ENCODE results near the gene SLC16A9.

The SLC16A9 gene

GRCh38 chr10:59719374-59719773 lies 9.7 kb upstream of the SLC16A9 start:
- no peak for DNase-seq (ENCODE audit: extremely low read depth in 1 of 2, low read depth in 1 of 2)

GRCh38 chr10:59718257-59718656 lies 8.6 kb upstream of the SLC16A9 start:
- DNase-seq (ENCODE audit: extremely low read depth in 1 of 2, low read depth in 1 of 2): no peak

GRCh38 chr10:59713196-59713821 lies 3.7 kb upstream of the SLC16A9 start:
- no peak for DNase-seq (ENCODE audit: extremely low read depth in 1 of 2, low read depth in 1 of 2)

- DNase-seq (ENCODE audit: extremely low read depth in 1 of 2, low read depth in 1 of 2): no peak
Observed at GRCh38 chr10:59711871-59712494, 2.3 kb upstream of the SLC16A9 start.

GRCh38 chr10:59708816-59709394 lies 745 bp downstream of the SLC16A9 start:
- no peak for DNase-seq (ENCODE audit: extremely low read depth in 1 of 2, low read depth in 1 of 2)

- DNase-seq (ENCODE audit: extremely low read depth in 1 of 2, low read depth in 1 of 2): no peak
Observed at GRCh38 chr10:59706851-59707797, 2.5 kb downstream of the SLC16A9 start.

GRCh38 chr10:59705931-59706330 lies 3.7 kb downstream of the SLC16A9 start:
- no peak for DNase-seq (ENCODE audit: extremely low read depth in 1 of 2, low read depth in 1 of 2)

- DNase-seq (ENCODE audit: extremely low read depth in 1 of 2, low read depth in 1 of 2): no peak
Observed at GRCh38 chr10:59704630-59705029, 5.0 kb downstream of the SLC16A9 start.

GRCh38 chr10:59702347-59702746 lies 7.3 kb downstream of the SLC16A9 start:
- no peak for DNase-seq (ENCODE audit: extremely low read depth in 1 of 2, low read depth in 1 of 2)

- DNase-seq (ENCODE audit: extremely low read depth in 1 of 2, low read depth in 1 of 2): no peak
Observed at GRCh38 chr10:59700709-59701108, 8.9 kb downstream of the SLC16A9 start.

- no peak for DNase-seq (ENCODE audit: extremely low read depth in 1 of 2, low read depth in 1 of 2)
Observed at GRCh38 chr10:59698326-59698725, 11.3 kb downstream of the SLC16A9 start.

GRCh38 chr10:59695637-59696036 lies 14.0 kb downstream of the SLC16A9 start:
- no peak for DNase-seq (ENCODE audit: extremely low read depth in 1 of 2, low read depth in 1 of 2)

GRCh38 chr10:59694936-59695335 lies 14.7 kb downstream of the SLC16A9 start:
- DNase-seq (ENCODE audit: extremely low read depth in 1 of 2, low read depth in 1 of 2): no peak

GRCh38 chr10:59692113-59692512 lies 17.5 kb downstream of the SLC16A9 start:
- DNase-seq (ENCODE audit: extremely low read depth in 1 of 2, low read depth in 1 of 2): no peak

GRCh38 chr10:59688921-59689351 lies 20.7 kb downstream of the SLC16A9 start:
- no peak for DNase-seq (ENCODE audit: extremely low read depth in 1 of 2, low read depth in 1 of 2)

GRCh38 chr10:59687657-59688056 lies 22.0 kb downstream of the SLC16A9 start:
- DNase-seq (ENCODE audit: extremely low read depth in 1 of 2, low read depth in 1 of 2): no peak

GRCh38 chr10:59684006-59684405 lies 25.6 kb downstream of the SLC16A9 start:
- DNase-seq (ENCODE audit: extremely low read depth in 1 of 2, low read depth in 1 of 2): no peak

GRCh38 chr10:59682986-59683937 lies 26.4 kb downstream of the SLC16A9 start:
- no peak for DNase-seq (ENCODE audit: extremely low read depth in 1 of 2, low read depth in 1 of 2)

GRCh38 chr10:59680199-59680598 lies 29.5 kb downstream of the SLC16A9 start:
- DNase-seq (ENCODE audit: extremely low read depth in 1 of 2, low read depth in 1 of 2): no peak

GRCh38 chr10:59678884-59679301 lies 30.8 kb downstream of the SLC16A9 start:
- DNase-seq (ENCODE audit: extremely low read depth in 1 of 2, low read depth in 1 of 2): no peak

Data from activated CD8-positive, alpha-beta memory T cell treated with anti-CD3 and anti-CD28 coated beads for 1 hour (primary cell).